MCF 10A (cell line): Measurements from ENCODE around the gene NFKB2. TPM values are rescaled to one million over a fixed set of nuclear protein-coding genes. Genes with fewer than 3 reads are reported as not detected.

Source experiments
- BruUV-seq: library from RNA; stranded (reverse); fragments of 400-500 nt; replicated peaks from 2 replicates; lab custom pipeline; 2021; lab: Mats Ljungman, UMichigan
- CTCF ChIA-PET: fragments of 300-600 bp; sonication (Branson Sonifier 250); formaldehyde crosslinking; extraction: SDS; loops from one replicate; lab custom pipeline; 2021; ENCODE audit warnings: antibody characterized with exemption, inconsistent platforms; lab: Yijun Ruan, JAX
- POLR2A ChIA-PET: fragments of 300-600, 350-650 bp; sonication (Branson Sonifier 250); formaldehyde crosslinking; extraction: SDS; loops from one replicate; lab custom pipeline; 2020; ENCODE audit warnings: antibody characterized with exemption, inconsistent platforms; lab: Yijun Ruan, JAX
- DNase-seq: peaks from one replicate; pipeline ENCODE4 v3.0.0-alpha.2; 2018; ENCODE audit not compliant: unreplicated experiment
- H3K27ac Mint-ChIP-seq: one replicate; pipeline ENCODE4 v1.8.0; 2022; ENCODE audit warnings: mild to moderate bottlenecking, low read depth, mixed read lengths; ENCODE audit not compliant: unreplicated experiment
- H3K27me3 Mint-ChIP-seq: one replicate; pipeline ENCODE4 v1.8.0; 2022; ENCODE audit warnings: mixed read lengths; ENCODE audit not compliant: insufficient read depth, unreplicated experiment
- H3K36me3 Mint-ChIP-seq: one replicate; pipeline ENCODE4 v1.8.0; 2022; ENCODE audit warnings: mild to moderate bottlenecking, moderate library complexity, mixed read lengths; ENCODE audit not compliant: insufficient read depth, unreplicated experiment
- H3K4me1 Mint-ChIP-seq: one replicate; pipeline ENCODE4 v1.8.0; 2022; ENCODE audit warnings: mixed read lengths; ENCODE audit not compliant: insufficient read depth, unreplicated experiment
- H3K4me3 Mint-ChIP-seq: one replicate; pipeline ENCODE4 v1.8.0; 2022; ENCODE audit warnings: mild to moderate bottlenecking, moderate library complexity, mixed read lengths; ENCODE audit not compliant: unreplicated experiment
- H3K9me3 Mint-ChIP-seq: one replicate; pipeline ENCODE4 v1.8.0; 2022; ENCODE audit warnings: mixed read lengths; ENCODE audit not compliant: unreplicated experiment
- intact Hi-C: fragments of 100-400 bp; cut with micrococcal nuclease; formaldehyde crosslinking; loops from 2 replicates; pipeline ENCODE4 v1.14.1; 2022
- total RNA-seq: library from RNA; stranded (reverse); gene quantifications from 2 replicates; pipeline ENCODE4 v1.2.3, GENCODE V29; 2022
- TF ChIP-seq, protein P1 (sequence below): fragments of 200-600 bp; IDR thresholded peaks from one replicate; pipeline ENCODE4 v1.8.0; 2022; ENCODE audit warnings: antibody characterized with exemption, mild to moderate bottlenecking; ENCODE audit not compliant: unreplicated experiment

The NFKB2 gene
- total RNA-seq, 1 experiment from 2014 or later: 76.2 TPM

DNA sequence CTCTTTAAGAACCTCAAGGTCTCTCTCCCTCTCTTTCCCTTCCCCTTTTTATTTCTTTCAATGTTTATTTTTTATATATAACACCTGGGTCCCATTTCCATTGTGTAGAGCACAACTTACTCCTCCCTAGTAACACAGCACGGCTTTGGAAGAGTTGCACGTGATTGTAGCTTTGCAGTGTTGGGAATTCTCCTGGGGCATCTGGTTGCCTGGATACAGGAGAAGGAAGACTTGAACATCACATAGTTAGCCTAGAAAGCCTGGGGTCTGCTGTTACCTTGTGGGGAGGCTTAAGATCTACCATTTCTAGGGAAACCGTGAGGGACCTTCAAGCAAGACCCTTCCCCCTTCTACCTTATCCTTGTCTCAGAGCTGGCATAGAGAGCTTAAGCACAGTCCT, 41.1 kb upstream of the NFKB2 start:
- Mint-ChIP-seq H3K4me1 (no peaks in the 10 kb centered on the region), H3K27ac (no peak overlapping the region), H3K36me3 (peaks cover 76% of the 10 kb centered on the region), H3K9me3 (no peaks in the 10 kb centered on the region), H3K27me3 (no peaks in the 10 kb centered on the region), H3K4me3 (no peak overlapping the region)
- POLR2A ChIA-PET: no interaction called here
- TF ChIP-seq, protein P1, sequence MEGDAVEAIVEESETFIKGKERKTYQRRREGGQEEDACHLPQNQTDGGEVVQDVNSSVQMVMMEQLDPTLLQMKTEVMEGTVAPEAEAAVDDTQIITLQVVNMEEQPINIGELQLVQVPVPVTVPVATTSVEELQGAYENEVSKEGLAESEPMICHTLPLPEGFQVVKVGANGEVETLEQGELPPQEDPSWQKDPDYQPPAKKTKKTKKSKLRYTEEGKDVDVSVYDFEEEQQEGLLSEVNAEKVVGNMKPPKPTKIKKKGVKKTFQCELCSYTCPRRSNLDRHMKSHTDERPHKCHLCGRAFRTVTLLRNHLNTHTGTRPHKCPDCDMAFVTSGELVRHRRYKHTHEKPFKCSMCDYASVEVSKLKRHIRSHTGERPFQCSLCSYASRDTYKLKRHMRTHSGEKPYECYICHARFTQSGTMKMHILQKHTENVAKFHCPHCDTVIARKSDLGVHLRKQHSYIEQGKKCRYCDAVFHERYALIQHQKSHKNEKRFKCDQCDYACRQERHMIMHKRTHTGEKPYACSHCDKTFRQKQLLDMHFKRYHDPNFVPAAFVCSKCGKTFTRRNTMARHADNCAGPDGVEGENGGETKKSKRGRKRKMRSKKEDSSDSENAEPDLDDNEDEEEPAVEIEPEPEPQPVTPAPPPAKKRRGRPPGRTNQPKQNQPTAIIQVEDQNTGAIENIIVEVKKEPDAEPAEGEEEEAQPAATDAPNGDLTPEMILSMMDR: no peak
- intact Hi-C loops: no loop called here
- no TSS peak for BruUV-seq
- no peak for DNase-seq
- CTCF ChIA-PET: interaction anchor here (0.6 to 14.2 kb wide), 7 partner anchors 18 to 1356 kb away, joined by 3 to 354 read pairs (median 3); partner anchors contain the start of genes C10orf95 and ELOVL3

GRCh38 chr10:102358712-102359382, 36.7 kb upstream of the NFKB2 start:
- POLR2A ChIA-PET: interaction anchor here (0.5 to 1.2 kb wide), 3 partner anchors 58 to 129 kb away, joined by 3 to 5 read pairs (median 3); no protein-coding TSS in a partner anchor
- no TSS peak for BruUV-seq

GRCh38 chr10:102367441-102367840, 28.1 kb upstream of the NFKB2 start:
- BruUV-seq: no TSS peak
- intact Hi-C loops: no loop called here
- peak overlapping the region; percentile 5 for H3K27ac Mint-ChIP-seq

More at GRCh38 chr10:102358712-102359382, 36.7 kb upstream of the NFKB2 start:
- no peaks in the 10 kb centered on the region for H3K9me3 Mint-ChIP-seq
- peaks cover 86% of the 10 kb centered on the region for H3K36me3 Mint-ChIP-seq
- TF ChIP-seq, protein P1: no peak
- no peak overlapping the region for H3K27ac Mint-ChIP-seq
- DNase-seq: no peak
- H3K4me1 Mint-ChIP-seq: no peaks in the 10 kb centered on the region
- CTCF ChIA-PET: interaction anchor here (0.6 to 14.2 kb wide), 8 partner anchors 8 to 219 kb away, joined by 3 to 354 read pairs (median 3); partner anchors contain the start of gene ELOVL3
- intact Hi-C loops: no loop called here
- H3K4me3 Mint-ChIP-seq: no peak overlapping the region
- no peaks in the 10 kb centered on the region for H3K27me3 Mint-ChIP-seq

More at GRCh38 chr10:102367441-102367840, 28.1 kb upstream of the NFKB2 start:
- Mint-ChIP-seq H3K4me1 (peaks cover 23% of the 10 kb centered on the region), H3K36me3 (peaks cover 94% of the 10 kb centered on the region), H3K4me3 (no peak overlapping the region), H3K9me3 (no peaks in the 10 kb centered on the region), H3K27me3 (no peaks in the 10 kb centered on the region)
- DNase-seq: no peak
- ChIA-PET CTCF (interaction anchor here (1.8 to 3.1 kb wide), 3 partner anchors 15 to 138 kb away, joined by 7 to 14 read pairs (median 8); no protein-coding TSS in a partner anchor), POLR2A (interaction anchor here (1.5 to 2.0 kb wide), 3 partner anchors 24 to 53 kb away, joined by 3 to 11 read pairs (median 11); partner anchors contain the start of genes FBXL15 and NFKB2)
- TF ChIP-seq, protein P1: no peak
